Measurements from ENCODE around the gene SMIM27.
"Not testable (repeated sequence)": the region's sequence is repeated elsewhere in the genome, so short reads cannot be mapped to it uniquely, and the experiment has no call there.

SMIM27 gene

DNA sequence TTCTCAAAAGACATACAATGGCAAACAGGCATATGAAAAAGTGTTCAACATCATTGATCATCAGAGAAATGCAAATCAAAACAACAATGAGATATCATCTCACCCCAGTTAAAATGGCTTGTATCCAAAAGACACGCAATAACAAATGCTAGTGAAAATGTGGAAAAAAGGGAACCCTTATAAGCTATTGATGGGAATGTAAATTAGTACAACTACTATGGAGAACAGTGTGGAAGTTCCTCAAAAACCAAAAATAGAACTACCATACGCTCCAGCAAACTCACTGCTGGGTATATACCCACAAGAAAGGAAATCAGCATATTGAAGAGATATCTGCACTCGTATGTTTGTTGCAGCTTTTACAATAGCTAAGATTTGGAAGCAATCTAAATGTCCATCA, 46.9 kb downstream of the SMIM27 start:
- not testable (repeated sequence) for DNase-seq (ENCODE audit: low spot score)
